Sigmoid colon (tissue), 7 donors: Measurements from ENCODE around the gene RTCA. TPM values are rescaled to one million over a fixed set of nuclear protein-coding genes. Genes with fewer than 3 reads are reported as not detected.
"Not testable (repeated sequence)": the region's sequence is repeated elsewhere in the genome, so short reads cannot be mapped to it uniquely, and the experiment has no call there.

Experiments used
- DNase-seq: peaks from one replicate; pipeline ENCODE4 v3.0.0-alpha.2; 2019
- H3K27ac ChIP-seq, 4 donors: fragments of 200-600 bp; sonication (generic); one replicate each; pipeline ENCODE4 v1.5.1; 2016 to 2019; ENCODE audit warnings: mild to moderate bottlenecking in 1 of 4
- H3K27me3 ChIP-seq, 3 donors: fragments of 200-600 bp; sonication (generic); one replicate each; pipeline ENCODE4 v1.5.1; 2019; ENCODE audit warnings: mild to moderate bottlenecking in 1 of 3
- H3K36me3 ChIP-seq, 4 donors: fragments of 200-600 bp; sonication (generic); one replicate each; pipeline ENCODE4 v1.5.1; 2016 to 2019
- H3K4me1 ChIP-seq, 4 donors: fragments of 200-600 bp; sonication (generic); one replicate each; pipeline ENCODE4 v1.5.1; 2017 to 2019
- H3K4me3 ChIP-seq, 4 donors: fragments of 200-600 bp; sonication (generic); one replicate each; pipeline ENCODE4 v1.5.1; 2017 to 2019; ENCODE audit warnings: mild to moderate bottlenecking in 2 of 4, moderate library complexity in 1 of 4
- H3K9me3 ChIP-seq, 4 donors: fragments of 200-600 bp in 3 of 4; sonication (generic) in 3 of 4; one replicate each; pipeline versions ENCODE4 v1.5.1 to v1.6.1; 2013 to 2019
- CTCF ChIP-seq, 4 experiments: fragments of 450-650 bp in 3 of 4; fragments of 200-600 bp in 1 of 4; IDR thresholded peaks; one replicate each; pipeline ENCODE4 v1.5.1; 2016 to 2019; ENCODE audit warnings: antibody characterized with exemption in 4 of 4, mild to moderate bottlenecking in 3 of 4, moderate library complexity in 2 of 4
- EP300 ChIP-seq, 4 donors: sonication (generic); formaldehyde crosslinking; IDR thresholded peaks; one replicate each; pipeline ENCODE4 v1.6.1; 2017; ENCODE audit warnings: antibody characterized with exemption in 4 of 4
- POLR2A ChIP-seq, 2 donors: fragments of 450-650 bp; IDR thresholded peaks; one replicate each; pipeline ENCODE4 v1.6.1; 2016; ENCODE audit warnings: antibody characterized with exemption in 2 of 2, mild to moderate bottlenecking in 2 of 2, moderate library complexity in 2 of 2
- POLR2AphosphoS5 ChIP-seq, 4 donors: sonication (generic); formaldehyde crosslinking; IDR thresholded peaks; one replicate each; pipeline ENCODE4 v1.6.1; 2017; ENCODE audit warnings: antibody characterized with exemption in 4 of 4
- WGBS, 2 donors: extraction: QIAGEN DNeasy Blood & Tissue Kit; methylation state at CpG; one replicate each; pipeline ENCODE4 v1.1.7; 2013; 5-methylcytosine and 5-hydroxymethylcytosine counted together
- intact Hi-C: fragments of 100-400 bp; cut with DNase I; formaldehyde crosslinking; loops from one replicate; pipeline ENCODE4 v1.15.1; 2023
- polyA plus RNA-seq, 3 donors: library from polyadenylated mRNA; stranded (reverse); fragments of 200-250 nt; gene quantifications; one replicate each; pipeline ENCODE4 v1.2.3, GENCODE V29; 2013
- total RNA-seq, 4 donors: library from RNA; depleted of rRNA; stranded (reverse); fragments of >200 nt; gene quantifications; one replicate each; pipeline ENCODE4 v1.1.0, GENCODE V29; 2016
- donor health status: healthy with polysubstance abuse.
- donor health status: Bipolar disorder and iron deficiency.
- donor health status: healthy.

RTCA gene
- total and polyA plus RNA-seq, 7 donors = 16.3 to 43.7 (median 24.3) TPM

DNA sequence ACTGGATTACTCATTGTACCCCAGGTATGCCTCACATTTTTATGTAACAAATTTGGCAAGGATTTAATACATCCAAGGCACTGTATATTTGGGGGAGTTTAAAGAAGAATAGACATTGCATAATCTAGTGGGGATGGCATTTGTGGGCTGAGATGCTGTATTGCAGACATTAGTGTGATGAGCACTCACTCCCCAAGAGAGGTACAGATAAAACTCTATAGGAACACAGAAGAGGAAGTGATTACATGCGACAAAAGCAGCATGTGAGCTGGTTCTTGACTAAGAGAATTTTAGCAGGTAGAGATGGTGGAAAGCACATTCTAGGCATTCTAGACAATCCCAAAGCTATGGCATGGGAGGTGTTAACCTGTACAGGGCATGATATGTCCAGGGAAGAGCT, 62.1 kb downstream of the RTCA start:
- Histone ChIP-seq H3K36me3 (no peaks in the 10 kb centered on the region), H3K4me1 (peaks cover 0 to 6% (median 3%) of the 10 kb centered on the region in 4 donors), H3K27me3 (no peaks in the 10 kb centered on the region), H3K9me3 (no peaks in the 10 kb centered on the region), H3K4me3 (no peak overlapping the region), H3K27ac (no peak overlapping the region)
- WGBS, 2 donors = 81 to 85% methylated on average over 1 of the region's 1 CpG
- DNase-seq = no peak
- no peak for TF ChIP-seq POLR2AphosphoS5 (IDR thresholded peaks at IDR 0.05)
- TF ChIP-seq CTCF (IDR thresholded peaks at IDR 0.05) = no peak
- no peak for TF ChIP-seq EP300 (IDR thresholded peaks at IDR 0.05)
- no peak for TF ChIP-seq POLR2A (IDR thresholded peaks at IDR 0.05)
- intact Hi-C loops = no loop called here

DNA sequence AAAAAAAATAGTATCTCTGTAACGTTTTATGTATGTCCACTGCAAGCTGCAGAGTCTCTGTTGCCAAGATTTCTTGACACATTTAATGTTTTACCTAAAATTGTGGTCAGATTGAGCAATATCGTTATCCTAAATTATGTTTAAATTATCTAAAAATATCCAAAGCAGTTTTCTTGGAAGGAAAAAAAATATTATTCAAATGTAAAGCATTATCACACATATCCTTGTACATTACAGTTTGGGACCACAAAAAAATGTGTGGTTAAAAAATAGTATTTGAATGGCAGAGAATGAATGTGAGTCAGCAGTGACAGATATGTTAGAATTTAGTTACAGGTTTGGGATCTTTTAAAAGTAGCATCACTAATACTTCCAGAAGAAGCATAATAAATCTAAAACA, 65.1 kb downstream of the RTCA start:
- 21 to 48% methylated on average over 2 of the region's 2 CpGs for WGBS, 2 donors
- intact Hi-C loops = not testable (repeated sequence)

DNA sequence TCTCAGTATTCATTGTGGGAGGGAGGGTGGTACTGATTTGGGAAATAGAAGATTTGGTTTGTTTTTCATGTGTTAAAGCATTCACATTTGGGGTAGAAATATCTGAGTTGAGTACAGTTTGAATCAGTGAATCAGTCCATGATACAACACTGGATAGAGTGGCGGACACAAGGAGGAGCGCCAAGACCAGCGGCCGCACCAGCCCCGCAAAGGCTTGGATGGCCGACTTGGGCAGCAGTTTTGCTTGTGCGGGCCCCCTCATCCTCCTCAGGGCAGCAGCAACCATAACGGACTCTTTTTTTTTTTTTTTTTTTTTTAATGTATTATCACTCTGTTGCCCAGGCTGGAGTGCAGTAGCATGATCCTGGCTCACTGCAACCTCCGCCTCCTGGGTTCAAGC, 66.3 kb downstream of the RTCA start:
- peaks cover 0 to 6% (median 0%) of the 10 kb centered on the region in 3 donors for H3K27me3 ChIP-seq
- H3K36me3 ChIP-seq = no peaks in the 10 kb centered on the region
- 91 to 95% methylated on average over 9 of the region's 9 CpGs for WGBS, 2 donors
- H3K4me3 ChIP-seq = no peak overlapping the region
- intact Hi-C loops = no loop called here
- no peak overlapping the region for H3K27ac ChIP-seq
- H3K9me3 ChIP-seq = no peaks in the 10 kb centered on the region
- no peak for DNase-seq
- no peaks in the 10 kb centered on the region for H3K4me1 ChIP-seq
- TF ChIP-seq CTCF (IDR thresholded peaks at IDR 0.05) = no peak
- TF ChIP-seq POLR2AphosphoS5 (IDR thresholded peaks at IDR 0.05) = no peak
- TF ChIP-seq POLR2A (IDR thresholded peaks at IDR 0.05) = no peak
- TF ChIP-seq EP300 (IDR thresholded peaks at IDR 0.05) = no peak

More for the DNA sequence above, 65.1 kb downstream of the RTCA start:
- H3K27me3 ChIP-seq, H3K4me3 ChIP-seq, H3K9me3 ChIP-seq, DNase-seq, H3K27ac ChIP-seq, H3K4me1 ChIP-seq, H3K36me3 ChIP-seq: not testable (repeated sequence)

DNA sequence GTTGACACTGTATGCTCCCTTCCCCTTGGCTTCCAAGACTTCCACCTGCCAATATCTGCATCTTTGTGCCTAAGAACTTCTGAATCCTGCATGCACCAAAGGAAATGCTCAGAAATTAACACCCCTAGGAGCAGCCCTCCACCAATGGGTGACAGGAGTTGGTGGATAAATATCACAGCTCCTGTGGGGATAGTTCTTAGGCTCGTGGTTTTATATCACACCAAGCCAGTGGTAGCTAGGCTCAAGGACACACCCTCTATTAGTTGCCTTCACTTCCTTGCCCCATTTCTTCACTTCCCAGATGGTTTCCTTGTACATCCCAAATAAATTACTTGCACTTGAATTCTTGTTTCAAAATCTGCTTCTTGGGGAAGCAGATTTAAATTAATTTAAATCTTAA, 69.4 kb downstream of the RTCA start:
- WGBS, 2 donors = 34 to 74% methylated on average over 1 of the region's 1 CpG
- intact Hi-C loops = no loop called here
- Histone ChIP-seq H3K4me3 (no peak overlapping the region), H3K27ac (no peak overlapping the region), H3K36me3 (no peaks in the 10 kb centered on the region), H3K27me3 (peaks cover 0 to 6% (median 0%) of the 10 kb centered on the region in 3 donors), H3K4me1 (no peaks in the 10 kb centered on the region), H3K9me3 (no peaks in the 10 kb centered on the region)
- DNase-seq = no peak
- TF ChIP-seq POLR2A (IDR thresholded peaks at IDR 0.05) (no peak), CTCF (IDR thresholded peaks at IDR 0.05) (no peak), EP300 (IDR thresholded peaks at IDR 0.05) (no peak), POLR2AphosphoS5 (IDR thresholded peaks at IDR 0.05) (no peak)

GRCh38 chr1:100337878-100338277, 71.9 kb downstream of the RTCA start:
- intact Hi-C loops, DNase-seq, H3K4me1 ChIP-seq, H3K9me3 ChIP-seq, H3K36me3 ChIP-seq, H3K27ac ChIP-seq, H3K27me3 ChIP-seq, H3K4me3 ChIP-seq: not testable (repeated sequence)
- 96 to 98% methylated on average over 5 of the region's 5 CpGs for WGBS, 2 donors

DNA sequence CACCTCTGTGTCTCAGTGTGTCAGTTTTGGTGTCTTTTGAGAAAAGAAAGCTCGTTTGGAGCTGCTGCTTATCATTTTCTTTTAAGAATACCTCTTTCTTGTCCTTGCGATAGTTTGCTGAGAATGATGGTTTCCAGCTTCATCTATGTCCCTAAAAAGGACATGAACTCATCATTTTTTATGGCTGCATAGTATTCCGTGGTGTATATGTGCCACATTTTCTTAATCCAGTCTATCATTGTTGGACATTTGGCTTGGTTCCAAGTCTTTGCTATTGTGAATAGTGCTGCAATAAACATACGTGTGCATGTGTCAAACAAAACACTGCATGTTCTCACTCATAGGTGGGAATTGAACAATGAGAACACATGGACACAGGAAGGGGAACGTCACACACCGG, 73.7 kb downstream of the RTCA start:
- H3K4me3 ChIP-seq, intact Hi-C loops, H3K4me1 ChIP-seq, H3K27me3 ChIP-seq, H3K27ac ChIP-seq, DNase-seq, H3K9me3 ChIP-seq, H3K36me3 ChIP-seq: not testable (repeated sequence)
- 78 to 91% methylated on average over 6 of the region's 6 CpGs for WGBS, 2 donors
